ENCODE measurements around the gene TARBP1. TPM values are rescaled to one million over a fixed set of nuclear protein-coding genes. Genes with fewer than 3 reads are reported as not detected.

TARBP1 gene
- total and polyA plus RNA-seq, 2 of the 13 experiments (the other 11 are each of a cell fraction or from before 2014, with no cell fraction given) = 37.7 to 67.0 TPM

- TF ChIP-seq SOX13 (IDR thresholded peaks at IDR 0.05) (no peak), SOX13 (CRISPR knock-in tag; conservative IDR thresholded peaks at IDR 0.05 in 1 of 2, IDR thresholded peaks at IDR 0.05 in 1 of 2) (peak in 1 of 2 experiments; percentile 23; a peak in 1 of 4 replicates), ZBTB2 (CRISPR knock-in tag; IDR thresholded peaks at IDR 0.05; ENCODE audit: low read depth) (no peak), ZNF800 (CRISPR knock-in tag; IDR thresholded peaks at IDR 0.05) (no peak), KDM1A (CRISPR knock-in tag; IDR thresholded peaks at IDR 0.05) (no peak), ZNF879 (CRISPR knock-in tag; IDR thresholded peaks at IDR 0.05) (no peak), MAX (IDR thresholded peaks at IDR 0.05) (0 out of 2 replicates have a peak, but pooled peaks have one; percentile 48), PITX1 (CRISPR knock-in tag; IDR thresholded peaks at IDR 0.05) (no peak), TEAD3 (CRISPR knock-in tag; optimal IDR thresholded peaks at IDR 0.05; ENCODE audit: borderline replicate concordance) (peak; percentile 15), ZBTB39 (CRISPR knock-in tag; IDR thresholded peaks at IDR 0.05) (no peak), ARID5B (CRISPR knock-in tag; IDR thresholded peaks at IDR 0.05) (peak; percentile 67), ZNF232 (CRISPR knock-in tag; IDR thresholded peaks at IDR 0.05; ENCODE audit: borderline replicate concordance) (no peak), ZMYM3 (CRISPR knock-in tag; IDR thresholded peaks at IDR 0.05) (peak; percentile 65; the same call in 1 of the 2 replicates), ZNF207 (IDR thresholded peaks at IDR 0.05; ENCODE audit: borderline replicate concordance) (no peak), FUBP1 (CRISPR knock-in tag; IDR thresholded peaks at IDR 0.05; ENCODE audit: borderline replicate concordance) (no peak), ZFP36 (IDR thresholded peaks at IDR 0.05; ENCODE audit: borderline replicate concordance, low read depth, low read length, partially characterized antibody) (no peak), ZNF253 (CRISPR knock-in tag; IDR thresholded peaks at IDR 0.05; ENCODE audit: borderline replicate concordance) (no peak), ZSCAN20 (CRISPR knock-in tag; IDR thresholded peaks at IDR 0.05; ENCODE audit: borderline replicate concordance) (no peak), NKX3-1 (CRISPR knock-in tag; IDR thresholded peaks at IDR 0.05) (no peak)
Observed at GRCh38 chr1:234348964-234349363, 130.0 kb downstream of the TARBP1 start (continued).
